Head of caudate nucleus (tissue), 42 donors: Measurements from ENCODE around the gene RPS21.
A peak's percentile ranks its signal among the peaks of the same experiment; 100 is the strongest.

ENCODE experiments used
- DNase-seq, 42 donors: peaks; one replicate each; pipeline versions ENCODE4 v3.0.0 to v3.0.0-alpha.2; 2020 to 2021; ENCODE audit warnings: mixed read lengths in 7 of 42
- intact Hi-C: fragments of 100-400 bp; cut with DNase I; formaldehyde crosslinking; loops from one replicate; pipeline ENCODE4 v1.15.0; 2022

Gene RPS21

DNA sequence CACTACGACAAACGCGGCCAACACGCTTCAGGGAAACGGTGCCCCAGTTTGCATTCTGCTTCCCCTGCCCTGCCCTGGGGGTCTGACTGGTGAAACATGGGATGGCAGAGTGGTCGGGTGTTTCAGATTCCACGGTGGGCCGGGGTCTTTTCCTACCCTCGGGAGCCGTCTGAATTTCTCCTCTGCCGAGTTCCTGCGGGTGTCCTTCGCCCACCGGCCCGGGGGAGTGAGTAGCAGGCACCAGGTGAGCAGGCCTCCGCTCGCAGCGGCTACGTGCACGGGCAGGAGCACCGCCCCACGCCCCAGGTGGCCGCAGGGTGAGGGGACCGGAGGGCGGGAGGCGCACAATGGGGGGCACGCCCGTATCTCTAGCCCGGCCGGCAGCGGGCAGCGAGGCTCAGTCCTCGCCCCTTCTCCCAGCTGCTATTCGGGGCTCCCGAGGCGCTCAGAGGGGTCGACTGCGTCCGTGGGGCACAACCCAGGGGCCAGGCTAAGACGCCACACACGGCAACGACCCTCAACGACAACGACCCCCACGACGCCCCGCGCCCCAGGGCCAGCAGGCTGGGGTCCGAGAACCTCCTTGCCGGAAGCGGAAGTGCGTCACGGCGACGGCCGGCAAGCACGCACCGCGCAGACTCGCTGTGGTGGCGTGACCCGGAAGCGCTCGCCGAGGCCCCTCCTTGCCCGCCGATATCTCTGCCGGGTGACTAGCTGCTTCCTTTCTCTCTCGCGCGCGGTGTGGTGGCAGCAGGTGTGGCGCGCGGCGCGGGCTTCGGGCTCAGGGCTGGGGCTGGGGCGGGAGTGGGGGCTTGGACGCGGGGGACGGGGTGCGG is at the start of gene RPS21:
RPS21 (plus strand) TSS at position 721 of the 836 bp plus-strand sequence. CDS start 236 bp downstream, outside the sequence.
- intact Hi-C loops = loop anchor here (2.0 to 10.0 kb wide), 3 partner anchors 84 to 322 kb away; partner anchors contain the start of genes ADRM1, MTG2 and TAF4
- DNase-seq = peak; percentile 79 to 96 (median 92)

DNA sequence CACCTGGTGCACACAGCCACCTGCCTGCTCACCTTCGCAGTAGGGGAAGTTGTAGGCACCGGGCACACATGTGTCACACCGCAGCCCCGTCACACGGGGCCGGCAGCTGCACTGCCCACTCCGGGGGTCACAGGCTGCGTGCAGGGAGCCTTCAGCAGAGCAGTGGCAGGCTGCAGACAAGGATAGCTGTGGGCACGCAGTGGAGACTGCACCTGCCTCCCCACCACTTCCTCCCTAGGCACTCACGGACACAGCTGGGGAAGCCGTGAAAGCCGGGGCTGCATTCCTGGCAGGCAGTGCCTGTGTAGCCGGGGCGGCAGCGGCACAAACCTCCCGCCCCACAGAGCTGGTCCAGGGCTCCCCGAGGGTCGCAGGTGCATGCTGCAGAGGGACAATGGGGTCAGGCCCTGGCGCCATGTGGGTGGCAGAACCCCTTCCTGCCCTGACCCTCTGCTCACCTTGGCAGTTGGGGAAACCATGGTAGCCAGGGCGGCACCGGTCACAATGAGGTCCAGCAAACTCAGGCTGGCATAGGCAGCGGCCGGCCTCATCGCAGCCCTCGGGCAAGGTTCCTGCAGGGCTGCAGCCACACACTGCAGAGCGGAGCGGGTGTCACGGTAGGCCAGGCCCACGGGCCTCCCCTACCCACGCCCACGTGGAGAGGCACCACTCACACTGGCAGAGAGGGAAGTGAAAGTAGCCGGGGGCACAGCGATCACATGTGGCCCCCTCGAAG is 49.2 kb upstream of the RPS21 start:
- DNase-seq = no peak
- intact Hi-C loops = no loop called here

DNA sequence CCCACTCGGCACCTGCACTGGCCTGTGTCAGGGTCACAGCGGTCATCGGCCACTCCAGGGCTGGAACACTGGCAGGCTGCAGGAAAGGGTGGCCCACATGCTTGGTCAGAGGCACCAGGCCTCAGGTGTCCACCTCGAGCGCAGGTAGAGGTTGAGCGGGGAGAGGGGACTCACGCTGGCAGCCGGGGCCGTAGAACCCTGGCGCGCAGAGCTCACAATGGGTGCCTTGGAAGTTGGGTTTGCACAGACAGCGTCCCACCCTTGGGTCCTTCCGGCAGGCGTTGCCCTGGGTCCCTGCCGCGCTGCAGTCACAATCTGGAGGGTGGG is 48.6 kb upstream of the RPS21 start:
- intact Hi-C loops = no loop called here
- no peak for DNase-seq

DNA sequence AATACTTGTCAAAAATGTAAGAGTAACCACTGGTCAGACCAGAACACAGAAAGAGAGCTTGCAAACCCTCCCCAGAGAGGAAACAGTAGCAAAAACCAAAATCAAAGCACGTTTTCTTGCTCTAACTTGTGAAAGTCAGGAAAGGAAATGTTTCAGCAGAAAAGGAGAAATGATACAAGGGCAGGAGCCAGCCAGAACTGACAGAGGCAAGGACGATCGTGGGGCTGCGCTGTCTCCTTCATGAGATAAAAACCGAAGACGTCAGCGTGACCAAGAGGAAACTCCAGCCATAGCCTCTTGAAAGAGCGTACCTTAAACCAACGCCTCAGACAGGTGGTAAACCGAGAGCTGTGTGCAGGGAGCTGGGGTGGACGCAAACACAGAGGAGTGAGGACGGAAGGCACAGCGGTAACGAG is 47.2 kb upstream of the RPS21 start:
- intact Hi-C loops = no loop called here
- DNase-seq = no peak

DNA sequence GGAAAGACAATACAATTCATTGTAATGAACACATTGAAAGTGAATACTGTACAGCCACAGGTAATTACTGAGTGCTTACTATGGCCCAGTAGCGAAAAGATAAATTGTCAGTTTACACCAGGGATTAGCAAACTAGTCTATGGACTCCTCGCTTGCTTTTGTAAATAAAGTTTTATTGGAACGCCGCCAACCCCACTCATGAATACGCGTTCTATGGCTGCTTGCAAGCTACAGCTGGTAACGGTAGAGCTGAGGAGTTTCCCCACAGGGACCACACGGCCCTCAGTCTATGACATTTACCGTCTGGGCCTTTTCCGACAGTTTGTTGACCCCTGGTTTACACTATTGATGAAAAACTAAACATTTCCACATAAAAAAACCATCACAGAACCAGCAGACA is 44.0 kb upstream of the RPS21 start:
- intact Hi-C loops = no loop called here
- no peak for DNase-seq

DNA sequence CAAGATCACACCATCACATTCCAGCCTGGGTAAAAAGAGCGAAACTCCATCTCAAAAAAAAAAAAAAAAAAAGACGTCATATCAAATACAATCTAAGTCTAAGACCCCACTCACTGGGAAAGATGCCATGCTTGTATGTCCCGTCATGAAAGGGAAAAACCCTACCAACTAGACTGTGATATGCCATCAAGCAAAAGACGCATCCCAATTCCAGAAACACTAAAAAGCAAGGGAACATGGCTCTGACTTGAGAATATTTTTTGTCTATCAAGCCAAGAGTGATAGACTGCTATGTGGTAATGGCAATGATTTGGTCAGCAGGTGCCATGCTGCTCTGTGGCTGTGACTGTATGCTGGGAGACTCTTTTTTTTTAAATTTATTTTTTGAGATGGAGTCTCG is 42.8 kb upstream of the RPS21 start:
- DNase-seq = no peak
- intact Hi-C loops = no loop called here

DNA sequence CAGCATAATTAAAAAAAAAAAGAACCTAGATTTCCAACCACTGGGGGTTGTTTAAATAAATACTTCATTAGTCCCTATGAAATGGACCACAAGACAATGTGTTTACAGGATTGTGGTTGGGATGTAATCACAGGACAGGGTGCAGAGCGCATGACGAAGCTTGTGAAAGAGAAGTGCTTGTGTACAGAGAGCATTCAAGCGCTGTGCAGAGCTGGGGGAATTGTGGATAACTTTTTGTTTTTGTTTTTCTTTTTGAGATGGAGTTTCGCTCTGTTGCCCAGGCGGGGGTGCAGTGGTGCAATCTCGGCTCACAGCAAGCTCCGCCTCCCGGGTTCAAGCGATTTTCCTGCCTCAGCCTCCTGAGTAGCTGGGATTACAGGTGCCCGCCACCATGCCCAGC is 42.1 kb upstream of the RPS21 start:
- DNase-seq = no peak
- intact Hi-C loops = no loop called here

DNA sequence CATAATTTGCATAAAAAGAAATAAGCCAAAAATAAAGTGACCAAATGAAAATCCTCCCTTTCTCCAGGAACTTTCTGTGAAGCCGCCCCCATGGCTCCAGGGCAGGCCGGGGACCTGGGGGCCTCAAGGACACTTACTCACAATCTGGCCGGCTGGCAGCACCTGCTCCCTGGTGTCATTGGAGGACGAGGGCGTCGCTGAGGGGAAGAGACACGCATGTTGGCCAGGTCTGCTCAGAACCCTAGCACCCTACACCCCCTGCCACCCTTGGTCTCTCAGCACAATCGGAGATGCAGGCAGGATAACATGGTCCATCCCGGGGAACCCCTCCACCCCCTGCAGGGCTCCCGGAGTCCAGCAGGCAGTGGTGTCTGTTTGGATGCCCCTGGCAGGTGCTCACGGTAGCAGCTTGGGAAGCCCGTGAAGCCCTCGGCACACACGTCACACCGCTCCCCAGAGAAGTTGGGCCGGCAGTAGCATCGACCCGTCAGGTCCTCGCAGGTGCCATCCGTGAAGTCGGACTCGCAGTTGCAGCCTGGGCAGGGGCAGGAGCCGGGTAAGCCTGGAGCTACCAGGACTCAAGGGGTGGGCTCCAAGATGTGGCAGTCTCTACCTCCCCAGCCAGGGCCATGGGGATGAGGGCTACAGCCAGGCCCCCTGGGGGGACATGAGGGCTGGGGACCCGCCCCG is 41.1 kb upstream of the RPS21 start:
- intact Hi-C loops = no loop called here
- no peak for DNase-seq

DNA sequence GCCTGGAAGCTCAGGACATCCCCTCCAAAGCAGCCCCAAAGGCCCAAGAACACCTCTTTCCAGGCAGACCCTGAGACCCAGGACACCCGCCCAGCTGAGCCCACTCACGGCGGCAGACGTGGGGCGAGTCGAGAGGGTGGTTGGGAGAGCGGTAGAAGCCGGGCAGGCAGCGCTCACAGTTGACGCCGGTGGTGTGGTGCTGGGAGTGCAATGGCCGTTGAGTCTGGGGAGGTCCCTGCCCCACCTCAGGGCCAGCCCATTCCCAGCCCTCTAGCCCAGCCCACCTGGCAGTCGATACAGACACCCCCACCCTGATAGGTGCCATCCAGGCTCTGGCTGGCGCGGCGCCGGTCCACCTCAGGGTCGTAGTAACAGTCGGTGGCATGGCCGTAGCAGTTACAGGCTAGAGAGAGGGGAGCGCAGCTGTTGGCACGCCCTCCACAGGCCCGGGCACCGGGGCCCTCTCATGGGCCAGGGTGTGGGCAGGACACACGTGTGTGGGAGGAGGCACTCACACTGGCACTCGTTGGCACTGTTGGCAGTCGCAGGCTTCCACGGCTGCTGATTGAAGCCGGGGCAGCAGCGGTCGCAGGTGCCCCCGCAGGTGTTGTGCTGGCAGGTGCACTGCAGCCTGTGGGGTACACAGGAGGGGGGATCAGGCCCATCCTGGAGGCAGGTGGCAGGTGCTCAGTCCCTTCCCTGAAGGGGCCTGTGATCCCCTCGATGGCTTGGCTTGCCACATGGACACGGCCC is 40.3 kb upstream of the RPS21 start:
- intact Hi-C loops = no loop called here
- DNase-seq = no peak

DNA sequence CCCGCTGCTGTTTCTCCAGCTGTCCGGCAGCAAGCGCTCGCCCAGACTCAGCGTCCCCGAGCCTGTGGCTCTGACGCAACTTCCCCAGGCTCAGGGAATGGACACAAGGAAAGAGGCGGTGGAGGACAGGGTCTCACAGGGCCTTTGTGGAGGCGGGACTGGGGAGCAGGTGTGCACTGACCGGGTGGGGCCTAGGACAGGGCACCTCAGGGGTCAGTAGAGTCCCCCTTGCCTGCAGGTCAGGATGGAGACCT is 39.8 kb upstream of the RPS21 start:
- intact Hi-C loops = no loop called here
- DNase-seq = no peak

DNA sequence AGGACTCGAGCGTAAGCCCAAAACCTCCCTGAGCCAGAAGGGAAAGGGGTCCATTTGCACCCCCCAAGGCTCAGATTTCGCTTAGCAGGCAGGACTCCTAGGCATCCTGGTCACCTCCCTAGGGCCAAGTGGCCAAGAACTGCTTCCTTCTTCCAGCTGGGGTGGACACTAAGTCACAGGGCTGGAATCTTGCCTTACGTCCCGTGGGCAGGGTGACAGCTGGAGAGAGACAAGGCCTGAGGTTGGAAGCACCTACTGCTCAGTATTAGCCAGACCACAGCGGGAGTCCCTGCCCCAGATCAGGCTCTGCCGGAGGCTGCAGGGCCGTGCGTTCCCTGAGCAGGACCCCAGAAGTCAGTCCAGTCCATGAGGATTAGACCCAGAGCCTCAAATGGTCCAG is 39.5 kb upstream of the RPS21 start:
- intact Hi-C loops = no loop called here
- DNase-seq = no peak

DNA sequence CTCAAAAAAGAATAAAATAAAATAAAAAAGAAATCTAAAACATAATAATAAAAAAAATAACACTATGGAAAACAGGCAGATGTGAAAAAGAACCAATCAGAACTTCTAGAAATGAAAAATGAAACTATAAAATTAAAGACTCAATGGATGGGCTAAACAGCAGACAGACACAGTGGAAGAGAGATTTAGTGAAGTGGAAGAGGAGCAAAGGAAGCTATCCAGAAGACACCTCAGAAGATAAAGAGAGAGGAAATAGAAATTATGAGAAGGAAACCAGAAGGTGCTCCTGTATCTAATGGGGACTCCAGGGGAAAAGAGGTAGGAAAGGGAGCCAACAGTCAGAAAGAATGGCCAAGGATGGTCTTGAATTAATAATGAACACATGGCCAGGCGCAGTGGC is 38.3 kb upstream of the RPS21 start:
- intact Hi-C loops = no loop called here
- DNase-seq = no peak

DNA sequence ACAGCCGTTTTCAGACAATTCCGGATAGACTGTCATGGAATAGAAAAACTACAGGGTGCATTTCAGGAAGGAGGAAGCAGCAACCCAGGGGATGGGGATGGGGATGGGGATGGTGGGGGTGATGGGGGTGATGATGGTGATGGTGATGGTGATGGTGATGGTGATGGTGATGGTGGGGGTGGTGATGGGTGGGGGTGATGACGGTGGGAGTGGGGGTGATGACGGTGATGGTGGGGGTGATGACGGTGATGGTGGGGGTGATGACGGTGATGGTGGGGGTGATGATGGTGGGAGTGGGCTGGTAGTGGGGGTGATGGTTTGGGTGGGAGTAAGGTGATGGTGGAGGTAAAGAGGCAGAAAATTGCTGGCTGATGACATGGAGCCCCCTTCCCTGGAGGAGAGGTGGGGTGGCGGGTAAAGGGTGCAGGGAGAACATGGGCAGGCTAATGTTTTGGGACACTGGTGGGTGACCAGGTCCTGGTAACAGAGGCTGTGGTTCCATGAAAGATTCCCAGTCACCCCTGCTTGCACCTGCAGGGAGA is 37.3 kb upstream of the RPS21 start:
- intact Hi-C loops = no loop called here
- no peak for DNase-seq

DNA sequence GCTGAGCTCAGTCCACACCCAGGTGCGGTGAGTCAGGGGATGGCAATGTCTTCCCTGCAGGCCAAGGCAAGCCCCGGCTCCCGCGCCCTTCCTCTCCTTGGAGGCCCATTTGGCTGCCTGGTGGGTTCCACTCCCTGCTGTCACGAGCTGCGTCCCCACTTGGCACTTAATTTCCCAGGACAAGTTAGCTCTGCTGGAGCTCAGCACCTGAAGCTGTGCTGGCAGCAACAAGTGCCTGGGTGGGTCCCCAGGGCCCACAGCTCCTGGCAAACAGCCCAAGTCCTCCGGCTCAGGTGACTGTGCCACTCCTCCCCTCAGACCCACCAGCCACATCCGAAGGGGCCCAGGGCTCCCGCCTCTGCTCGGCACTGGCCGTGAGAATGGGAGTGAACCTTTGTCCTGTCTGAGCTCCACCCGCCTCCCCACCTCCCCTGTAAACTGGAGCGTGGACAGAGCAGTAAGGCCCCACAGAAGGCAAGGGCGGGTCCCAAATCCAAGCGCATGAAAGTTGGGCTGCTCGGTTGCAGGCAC is 36.7 kb upstream of the RPS21 start:
- intact Hi-C loops = no loop called here
- DNase-seq = no peak

DNA sequence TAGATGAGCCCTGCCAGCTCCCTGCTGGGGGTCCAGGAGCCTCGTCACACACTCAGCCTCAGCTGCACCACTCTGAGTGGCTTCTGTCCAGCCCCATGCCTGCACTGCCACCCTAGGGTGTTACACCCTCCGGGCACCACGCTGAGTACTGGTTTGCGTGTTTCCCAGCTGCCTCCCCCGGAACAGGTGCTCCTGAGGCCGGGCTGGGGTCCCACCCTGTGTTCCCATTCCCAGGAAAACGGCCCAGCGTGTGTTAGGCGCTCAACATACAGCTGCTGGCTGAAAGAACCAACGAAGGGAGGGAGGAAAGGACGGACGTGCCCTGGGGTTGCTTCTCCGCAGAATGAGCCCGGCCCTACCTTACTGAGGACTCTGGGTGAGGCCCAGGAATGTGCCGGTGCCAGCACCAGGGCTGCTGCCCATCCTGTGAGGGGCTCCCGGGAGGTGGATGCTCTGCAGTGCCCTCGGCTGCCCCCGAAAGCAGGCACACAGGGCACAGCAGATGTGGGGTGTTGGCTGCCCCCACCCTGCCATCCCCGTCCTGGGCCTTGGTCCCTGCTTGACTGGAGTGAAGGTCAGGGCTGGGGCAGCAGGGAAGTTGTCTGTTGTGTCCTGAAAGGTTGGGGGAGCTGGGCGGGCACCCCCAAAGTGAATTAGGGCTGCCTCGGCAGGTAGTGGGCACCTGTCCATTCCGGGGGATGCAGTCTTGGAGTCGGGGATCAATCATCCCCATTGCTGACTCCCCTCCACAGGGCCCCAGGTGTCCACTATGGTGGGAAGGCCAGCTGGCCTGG is 36.1 kb upstream of the RPS21 start:
- no peak for DNase-seq
- intact Hi-C loops = no loop called here

DNA sequence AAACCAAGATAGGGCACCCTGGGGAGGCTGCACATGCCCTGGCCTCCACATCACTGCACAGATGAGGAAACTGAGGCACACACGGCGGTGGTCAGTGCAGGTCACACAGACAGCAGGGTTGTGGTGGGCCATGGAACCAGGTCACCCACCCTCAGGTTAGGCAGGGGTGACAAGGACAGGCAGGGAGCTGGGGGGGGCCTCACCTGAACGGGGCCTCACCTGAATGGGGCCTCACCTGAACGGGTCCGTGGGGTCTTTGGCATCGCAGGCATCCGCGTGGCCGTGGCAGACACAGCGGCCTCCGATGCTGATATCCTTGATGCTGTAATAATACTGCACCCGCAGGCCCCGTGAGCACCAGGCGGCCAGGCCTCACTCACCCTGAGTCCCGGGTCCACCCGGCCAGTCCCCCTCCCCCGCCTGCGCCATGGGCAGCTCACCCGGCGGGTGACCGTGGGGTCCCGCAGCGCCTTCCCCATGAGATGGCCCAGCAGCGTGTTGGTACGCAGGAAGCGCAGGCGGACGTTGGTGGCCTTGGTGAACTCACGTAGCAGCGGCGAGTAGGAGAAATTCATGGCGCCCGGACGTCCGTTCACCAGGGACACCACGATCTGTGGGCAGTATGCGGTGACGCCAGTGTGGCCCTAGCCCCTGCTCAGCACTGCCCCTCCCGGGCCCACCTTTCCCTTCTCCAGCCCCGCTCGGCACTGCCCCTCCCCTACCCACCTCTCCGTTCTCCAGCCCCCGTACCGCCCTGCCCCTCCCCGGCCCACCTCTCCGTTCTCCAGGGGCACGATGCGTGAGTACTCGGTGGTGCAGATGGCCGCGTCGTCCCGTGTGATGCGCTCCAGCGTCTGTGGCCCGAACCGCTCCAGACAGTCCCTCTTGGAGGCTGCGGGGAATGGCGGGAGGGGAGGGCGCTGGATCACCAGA is 35.2 kb upstream of the RPS21 start:
- no peak for DNase-seq
- intact Hi-C loops = no loop called here
